GM18519 (cell line): ENCODE data around the gene PTK6.

Experiments used
- ATAC-seq: cut with Tn5 transposase; IDR thresholded peaks from one replicate; pipeline ENCODE4 v1.9.1; 2021; ENCODE audit warnings: mild to moderate bottlenecking, moderate library complexity; ENCODE audit not compliant: unreplicated experiment, low FRiP score

Gene PTK6

DNA sequence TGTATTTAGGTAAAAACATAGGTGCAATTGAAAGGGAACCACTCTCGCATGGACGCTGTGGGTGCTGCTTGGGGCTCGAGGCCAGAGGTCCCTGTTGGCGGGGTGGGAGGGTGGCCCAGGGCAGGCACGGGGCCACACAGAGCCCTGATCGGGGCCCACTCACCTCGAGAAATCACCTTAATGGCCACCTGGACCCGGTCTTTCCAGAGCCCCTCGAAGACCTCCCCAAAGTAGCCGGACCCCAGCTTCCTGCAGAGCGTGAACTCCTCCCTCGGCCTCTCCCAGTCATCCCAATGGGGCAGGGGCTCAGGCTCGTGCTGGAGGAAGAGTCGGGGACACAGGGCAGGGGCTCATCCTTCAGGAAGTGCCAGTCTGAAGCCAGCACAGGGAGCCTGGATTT lies 3.8 kb downstream of the PTK6 start:
- no peak for ATAC-seq

- ATAC-seq = no peak
Measured at GRCh38 chr20:63532449-63532971, 4.7 kb downstream of the PTK6 start.

DNA sequence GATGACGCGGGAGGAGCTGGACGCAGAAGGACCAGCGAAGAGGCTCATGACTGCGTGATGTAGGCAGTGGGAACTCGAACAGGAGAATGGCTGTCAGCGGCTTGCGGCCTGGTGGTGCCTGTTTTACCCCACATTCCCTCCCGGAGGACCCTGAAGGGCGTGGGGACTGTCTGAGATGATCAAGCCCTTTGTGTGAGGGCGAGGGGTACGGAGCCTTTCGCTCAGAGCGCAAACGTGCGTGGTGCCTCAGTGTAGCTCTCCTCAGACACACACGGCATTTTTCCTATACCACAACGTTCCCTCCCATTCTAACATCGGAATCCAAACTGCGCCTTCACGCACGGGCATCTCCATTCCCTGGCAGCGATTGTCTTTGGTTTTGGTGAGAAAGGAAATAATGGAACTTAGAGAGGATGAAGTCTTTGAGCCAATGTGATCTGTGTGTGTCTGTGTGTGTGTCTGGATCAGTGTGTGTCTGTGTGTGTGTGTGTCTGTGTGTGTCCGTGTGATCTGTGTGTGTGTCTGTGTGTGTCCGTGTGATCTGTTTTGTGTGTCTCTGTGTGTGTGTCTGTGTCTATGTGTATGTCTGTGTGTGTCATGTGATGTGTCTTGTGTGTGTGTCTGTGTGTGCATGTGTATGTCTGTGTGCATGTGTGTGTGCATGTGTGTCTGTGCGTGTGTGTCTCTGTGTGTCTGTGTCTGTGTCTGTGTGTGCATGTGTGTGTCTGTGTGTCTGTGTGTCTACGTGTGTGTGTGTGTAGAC lies 5.3 kb downstream of the PTK6 start:
- ATAC-seq = no peak

GRCh38 chr20:63530788-63531160 lies 6.4 kb downstream of the PTK6 start:
- ATAC-seq = no peak

GRCh38 chr20:63529861-63530787 lies 7.1 kb downstream of the PTK6 start:
- no peak for ATAC-seq

- no peak for ATAC-seq
Measured at GRCh38 chr20:63529180-63529860, 7.9 kb downstream of the PTK6 start.

DNA sequence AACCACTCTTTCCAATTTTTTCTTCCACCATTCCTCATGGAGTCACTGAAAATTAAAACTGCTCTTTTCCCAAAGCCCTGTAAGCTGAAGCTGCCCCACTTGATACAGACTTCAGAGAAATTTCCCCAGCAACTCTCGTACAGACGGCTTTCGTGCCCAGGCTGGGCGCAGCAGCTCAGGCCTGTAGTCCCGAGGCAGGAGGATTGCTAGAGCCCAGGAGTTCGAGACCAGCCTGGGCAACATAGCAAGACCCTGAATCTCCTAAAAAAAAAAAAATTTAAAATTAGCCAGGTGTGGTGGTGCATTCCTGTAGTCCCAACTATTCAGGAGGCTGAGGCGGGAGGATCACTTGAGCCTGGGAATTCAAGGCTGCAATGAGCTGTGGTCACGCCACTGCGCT lies 10.0 kb downstream of the PTK6 start:
- no peak for ATAC-seq

DNA sequence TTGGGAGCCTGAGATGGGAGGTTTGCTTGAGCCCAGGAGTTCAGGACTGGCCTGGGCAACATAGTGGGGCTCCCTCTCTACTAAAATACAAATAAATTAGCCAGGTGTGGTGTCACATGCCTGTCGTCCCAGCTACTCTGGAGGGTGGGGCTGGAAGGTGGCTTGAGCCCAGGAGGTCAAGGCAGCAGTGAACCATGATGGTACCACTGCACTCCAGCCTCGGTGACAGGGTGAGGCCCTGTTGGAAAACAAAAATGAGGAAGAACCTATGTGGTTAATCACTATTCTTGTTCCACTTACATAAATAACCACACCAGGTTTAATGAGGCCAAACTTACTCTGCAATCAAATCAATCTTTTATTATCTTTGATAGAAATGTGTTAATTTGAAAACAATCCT lies 11.2 kb downstream of the PTK6 start:
- no peak for ATAC-seq

GRCh38 chr20:63525185-63525584 lies 12.0 kb downstream of the PTK6 start:
- no peak for ATAC-seq

DNA sequence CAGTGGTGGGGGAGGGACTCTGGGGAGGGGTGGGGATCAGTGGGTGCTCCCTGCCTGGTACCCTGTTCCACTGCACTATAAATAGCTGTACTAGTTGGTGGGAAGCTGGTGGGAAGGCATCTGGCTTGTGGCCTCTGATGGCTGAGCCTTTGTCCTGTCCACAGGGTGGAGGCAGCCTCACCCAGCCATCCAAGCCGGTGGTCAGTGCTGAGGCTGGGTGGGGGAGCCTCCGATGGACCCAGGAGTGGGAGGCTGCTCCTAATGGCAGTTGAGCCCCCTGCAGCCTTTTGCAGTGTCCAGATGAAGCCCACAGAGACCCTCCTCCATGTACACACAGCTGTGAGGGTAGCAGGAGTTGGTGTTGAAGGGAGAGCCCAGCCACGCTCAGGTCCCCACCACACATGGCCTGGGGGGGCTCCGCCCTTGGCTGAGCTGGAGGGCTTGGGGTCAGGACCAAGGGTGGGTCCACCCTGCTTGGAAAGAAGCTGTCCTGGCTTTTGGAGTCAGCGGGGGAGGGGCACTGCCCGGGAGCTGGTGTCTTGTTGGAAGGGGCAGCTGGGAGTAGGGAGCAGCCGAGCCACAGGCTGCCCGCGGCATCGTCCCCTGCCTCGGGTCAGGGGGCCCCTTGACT lies 14.1 kb downstream of the PTK6 start:
- no peak for ATAC-seq

GRCh38 chr20:63522091-63522868 lies 14.9 kb downstream of the PTK6 start:
- no peak for ATAC-seq

GRCh38 chr20:63521602-63522001 lies 15.6 kb downstream of the PTK6 start:
- no peak for ATAC-seq

- ATAC-seq = peak; percentile 27
Measured at GRCh38 chr20:63520934-63521601, 16.1 kb downstream of the PTK6 start.

- peak; percentile 53 for ATAC-seq
Measured at GRCh38 chr20:63520504-63520933, 16.7 kb downstream of the PTK6 start, which contains the start of gene PPDPF. Gene PPDPF, plus strand, starts transcription at chr20:63520765. Its CDS starts 544 bp downstream, at chr20:63521309.

GRCh38 chr20:63519668-63520503 lies 17.3 kb downstream of the PTK6 start:
- ATAC-seq = no peak

- ATAC-seq = no peak
Measured at GRCh38 chr20:63518946-63519667, 18.1 kb downstream of the PTK6 start.

- no peak for ATAC-seq
Measured at GRCh38 chr20:63518351-63518861, 18.8 kb downstream of the PTK6 start.
